Esophagus muscularis mucosa (tissue), 3 donors: ENCODE data around the gene DGCR2.

ENCODE experiments used
- POLR2A ChIP-seq: fragments of 450-650 bp; IDR thresholded peaks from one replicate; pipeline ENCODE4 v1.6.1; 2017; ENCODE audit warnings: antibody characterized with exemption, moderate library complexity, mild to moderate bottlenecking, low read depth
- POLR2AphosphoS5 ChIP-seq, 2 donors: sonication (generic); formaldehyde crosslinking; IDR thresholded peaks; one replicate each; pipeline ENCODE4 v1.6.1; 2017; ENCODE audit warnings: antibody characterized with exemption in 2 of 2
- TF ChIP-seq, protein P1 (sequence below), 3 experiments: fragments of 200-600 bp in 2 of 3; fragments of 450-650 bp in 1 of 3; sonication (generic) in 2 of 3; IDR thresholded peaks; one replicate each; pipeline ENCODE4 v1.5.1; 2017 to 2019; ENCODE audit warnings: antibody characterized with exemption in 3 of 3, mild to moderate bottlenecking in 2 of 3, moderate library complexity in 1 of 3

DNA sequence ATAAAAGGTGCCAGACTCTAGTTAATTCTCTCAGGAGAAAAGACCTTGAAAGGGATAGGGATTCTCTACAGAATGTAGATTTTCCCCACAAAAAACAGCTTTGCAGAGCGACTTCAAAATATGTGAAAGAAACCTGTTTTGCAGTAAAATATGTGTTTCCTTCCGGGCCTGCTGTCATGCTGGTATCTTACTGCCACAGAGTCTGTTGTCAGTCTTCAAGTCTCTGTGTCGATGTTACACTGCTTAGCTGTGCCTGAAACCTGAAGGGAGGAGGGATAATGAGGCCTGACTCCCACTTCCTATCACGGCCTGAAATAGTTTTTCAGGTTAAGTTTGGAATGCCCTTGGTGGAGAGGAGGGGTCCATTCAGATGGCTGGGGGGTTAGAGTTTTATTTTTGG is 1.7 kb upstream of the DGCR2 start:
- TF ChIP-seq POLR2AphosphoS5 (IDR thresholded peaks at IDR 0.05): no peak
- no peak for TF ChIP-seq POLR2A
- TF ChIP-seq, protein P1, sequence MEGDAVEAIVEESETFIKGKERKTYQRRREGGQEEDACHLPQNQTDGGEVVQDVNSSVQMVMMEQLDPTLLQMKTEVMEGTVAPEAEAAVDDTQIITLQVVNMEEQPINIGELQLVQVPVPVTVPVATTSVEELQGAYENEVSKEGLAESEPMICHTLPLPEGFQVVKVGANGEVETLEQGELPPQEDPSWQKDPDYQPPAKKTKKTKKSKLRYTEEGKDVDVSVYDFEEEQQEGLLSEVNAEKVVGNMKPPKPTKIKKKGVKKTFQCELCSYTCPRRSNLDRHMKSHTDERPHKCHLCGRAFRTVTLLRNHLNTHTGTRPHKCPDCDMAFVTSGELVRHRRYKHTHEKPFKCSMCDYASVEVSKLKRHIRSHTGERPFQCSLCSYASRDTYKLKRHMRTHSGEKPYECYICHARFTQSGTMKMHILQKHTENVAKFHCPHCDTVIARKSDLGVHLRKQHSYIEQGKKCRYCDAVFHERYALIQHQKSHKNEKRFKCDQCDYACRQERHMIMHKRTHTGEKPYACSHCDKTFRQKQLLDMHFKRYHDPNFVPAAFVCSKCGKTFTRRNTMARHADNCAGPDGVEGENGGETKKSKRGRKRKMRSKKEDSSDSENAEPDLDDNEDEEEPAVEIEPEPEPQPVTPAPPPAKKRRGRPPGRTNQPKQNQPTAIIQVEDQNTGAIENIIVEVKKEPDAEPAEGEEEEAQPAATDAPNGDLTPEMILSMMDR (IDR thresholded peaks at IDR 0.05): no peak
